Liver (tissue), 9 donors: ENCODE measurements around the gene CDC42BPB. TPM values are rescaled to one million over a fixed set of nuclear protein-coding genes. Genes with fewer than 3 reads are reported as not detected.

Experiments used
- DNase-seq: peaks from one replicate; pipeline ENCODE4 v3.0.0-alpha.2; 2017; ENCODE audit warnings: low spot score
- H3K27ac ChIP-seq, 2 donors: one replicate each; pipeline ENCODE4 v1.7.0; 2013; ENCODE audit warnings: inconsistent platforms in 2 of 2, low read length in 2 of 2, control low read depth in 1 of 2, low read depth in 1 of 2, mild to moderate bottlenecking in 1 of 2
- H3K27me3 ChIP-seq, 4 donors: one replicate each; pipeline versions ENCODE4 v1.6.1 to v1.7.0; 2013; ENCODE audit warnings: low read length in 3 of 4, inconsistent platforms in 1 of 4, mild to moderate bottlenecking in 1 of 4, moderate library complexity in 1 of 4; ENCODE audit not compliant: control insufficient read depth in 4 of 4, insufficient read depth in 4 of 4
- H3K36me3 ChIP-seq, 4 donors: one replicate each; pipeline versions ENCODE4 v1.6.1 to v1.7.0; 2013; ENCODE audit warnings: low read length in 3 of 4, mild to moderate bottlenecking in 3 of 4, low read depth in 1 of 4, moderate library complexity in 1 of 4; ENCODE audit not compliant: control insufficient read depth in 4 of 4, insufficient read depth in 3 of 4
- H3K4me1 ChIP-seq, 4 donors: one replicate each; pipeline versions ENCODE4 v1.6.1 to v1.7.0; 2013; ENCODE audit warnings: low read length in 3 of 4, mild to moderate bottlenecking in 3 of 4, moderate library complexity in 1 of 4; ENCODE audit not compliant: control insufficient read depth in 4 of 4, insufficient read depth in 4 of 4
- H3K4me3 ChIP-seq, 3 donors: one replicate each; pipeline versions ENCODE4 v1.6.1 to v1.7.0; 2013; ENCODE audit warnings: low read length in 3 of 3, control low read depth in 1 of 3, low read depth in 1 of 3, mild to moderate bottlenecking in 1 of 3
- H3K9ac ChIP-seq, 2 donors: one replicate each; pipeline ENCODE4 v1.7.0; 2013; ENCODE audit warnings: low read length in 2 of 2, mild to moderate bottlenecking in 2 of 2, moderate library complexity in 2 of 2, control low read depth in 1 of 2, low read depth in 1 of 2
- H3K9me3 ChIP-seq, 4 donors: one replicate each; pipeline versions ENCODE4 v1.6.1 to v1.7.0; 2013; ENCODE audit warnings: low read length in 3 of 4; ENCODE audit not compliant: control insufficient read depth in 4 of 4
- FOXA1 ChIP-seq: IDR thresholded peaks from 2 replicates; pipeline ENCODE4 v1.6.1; 2016; ENCODE audit warnings: antibody characterized with exemption
- FOXA2 ChIP-seq: IDR thresholded peaks from 2 replicates; pipeline ENCODE4 v1.6.1; 2016; ENCODE audit warnings: antibody characterized with exemption
- NR2F2 ChIP-seq: IDR thresholded peaks from 2 replicates; pipeline ENCODE4 v1.6.1; 2016; ENCODE audit warnings: antibody characterized with exemption
- RAD21 ChIP-seq, 2 donors: IDR thresholded peaks; 2 replicates each; pipeline ENCODE4 v1.6.1; 2016; ENCODE audit warnings: antibody characterized with exemption in 2 of 2, mild to moderate bottlenecking in 2 of 2
- RXRA ChIP-seq, 2 donors: IDR thresholded peaks; 2 replicates each; pipeline ENCODE4 v1.6.1; 2017 to 2018; ENCODE audit warnings: antibody characterized with exemption in 2 of 2, mild to moderate bottlenecking in 1 of 2
- SP1 ChIP-seq: IDR thresholded peaks from 2 replicates; pipeline ENCODE4 v1.6.1; 2018; ENCODE audit warnings: antibody characterized with exemption, mild to moderate bottlenecking
- TAF1 ChIP-seq: conservative IDR thresholded peaks from 2 replicates; pipeline ENCODE4 v1.6.1; 2016; ENCODE audit warnings: antibody characterized with exemption, mild to moderate bottlenecking
- YY1 ChIP-seq: IDR thresholded peaks from 2 replicates; pipeline ENCODE4 v1.6.1; 2016; ENCODE audit warnings: antibody characterized with exemption, mild to moderate bottlenecking
- WGBS: extraction: QIAGEN DNeasy Blood & Tissue Kit; methylation state at CpG from one replicate; pipeline ENCODE4 v1.1.7; 2013; 5-methylcytosine and 5-hydroxymethylcytosine counted together
- polyA plus RNA-seq, 2 donors: library from polyadenylated mRNA; stranded (reverse) in 1 of 2; unstranded in 1 of 2; fragments of 200-250 nt in 1 of 2; fragments of >200 nt in 1 of 2; fragmentation: Nextera tagmentation in 1 of 2; extraction: Ambion mirVana in 1 of 2; gene quantifications; one replicate each; pipeline versions ENCODE4 v1.2.1 to v1.2.3, GENCODE V29; 2013 to 2015
- total RNA-seq, 2 donors: library from RNA; depleted of rRNA; stranded (reverse); fragments of >200 nt; gene quantifications; one replicate each; pipeline ENCODE4 v1.2.3, GENCODE V29; 2014
- TF ChIP-seq, protein P1 (sequence below): fragments of 150-350 bp; IDR thresholded peaks from 2 replicates; pipeline ENCODE4 v1.5.1; 2017; ENCODE audit warnings: improper control_type of control experiment, low read depth, low read length; ENCODE audit not compliant: missing input control
- TF ChIP-seq, protein P2 (sequence below): IDR thresholded peaks from 2 replicates; pipeline ENCODE4 v1.6.1; 2016; ENCODE audit warnings: antibody characterized with exemption
- TF ChIP-seq, protein P3 (sequence below): IDR thresholded peaks from 2 replicates; pipeline ENCODE4 v1.6.1; 2016; ENCODE audit warnings: antibody characterized with exemption, mild to moderate bottlenecking
- TF ChIP-seq, protein P4 (sequence below): IDR thresholded peaks from 2 replicates; pipeline ENCODE4 v1.6.1; 2016; ENCODE audit warnings: antibody characterized with exemption
- donor health status: healthy.
- donor health status: healthy.
- donor health status: healthy.
- donor health status: healthy.
- donor health status: healthy.

Gene CDC42BPB
- total and polyA plus RNA-seq, 4 donors: 4.1 to 78.7 (median 29.7) TPM

DNA sequence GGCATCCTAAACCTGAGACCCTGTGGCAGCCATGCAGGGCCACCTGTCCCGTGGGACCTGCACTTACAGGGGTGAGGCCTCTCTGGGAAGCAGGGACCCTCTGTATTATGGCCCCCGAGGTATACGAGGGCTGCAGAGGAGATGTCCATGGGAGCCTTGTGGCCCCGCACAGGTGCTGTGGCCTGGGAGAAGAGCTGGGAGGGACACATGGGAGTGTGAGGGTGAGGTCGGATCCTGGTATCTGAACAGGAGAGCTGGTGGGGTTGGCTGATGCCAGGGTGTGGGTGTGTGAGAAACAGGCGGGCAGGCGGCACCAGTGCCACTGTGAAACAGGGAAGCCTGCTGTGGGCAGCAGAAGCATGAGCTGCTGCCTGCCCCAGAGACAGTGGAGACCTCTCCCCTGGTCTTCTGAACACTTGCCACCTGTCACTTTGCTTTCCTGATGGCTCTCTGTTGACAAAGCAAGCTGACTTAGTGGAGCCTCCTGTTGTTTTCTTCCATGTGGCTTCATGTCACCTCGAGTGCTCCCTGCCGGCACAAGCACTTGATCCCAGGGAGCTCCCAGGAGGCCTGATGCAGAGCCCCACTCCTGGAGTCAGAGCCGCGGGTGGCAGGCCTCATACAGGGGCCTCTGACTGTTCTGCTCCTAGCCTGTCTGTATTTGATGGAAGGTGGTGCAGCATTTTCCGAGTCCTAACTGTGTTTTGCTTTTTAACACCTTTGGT lies 154.7 kb downstream of the CDC42BPB start:
- H3K27me3 ChIP-seq: no peaks in the 10 kb centered on the region
- no peak for DNase-seq
- no peaks in the 10 kb centered on the region for H3K4me1 ChIP-seq
- H3K27ac ChIP-seq: no peak overlapping the region
- no peak overlapping the region for H3K9ac ChIP-seq
- 96% methylated on average over 12 of the region's 12 CpGs for WGBS
- H3K9me3 ChIP-seq: no peaks in the 10 kb centered on the region
- H3K4me3 ChIP-seq: no peak overlapping the region
- peaks cover 3 to 35% (median 6%) of the 10 kb centered on the region in 4 donors for H3K36me3 ChIP-seq
- TF ChIP-seq, protein P1, sequence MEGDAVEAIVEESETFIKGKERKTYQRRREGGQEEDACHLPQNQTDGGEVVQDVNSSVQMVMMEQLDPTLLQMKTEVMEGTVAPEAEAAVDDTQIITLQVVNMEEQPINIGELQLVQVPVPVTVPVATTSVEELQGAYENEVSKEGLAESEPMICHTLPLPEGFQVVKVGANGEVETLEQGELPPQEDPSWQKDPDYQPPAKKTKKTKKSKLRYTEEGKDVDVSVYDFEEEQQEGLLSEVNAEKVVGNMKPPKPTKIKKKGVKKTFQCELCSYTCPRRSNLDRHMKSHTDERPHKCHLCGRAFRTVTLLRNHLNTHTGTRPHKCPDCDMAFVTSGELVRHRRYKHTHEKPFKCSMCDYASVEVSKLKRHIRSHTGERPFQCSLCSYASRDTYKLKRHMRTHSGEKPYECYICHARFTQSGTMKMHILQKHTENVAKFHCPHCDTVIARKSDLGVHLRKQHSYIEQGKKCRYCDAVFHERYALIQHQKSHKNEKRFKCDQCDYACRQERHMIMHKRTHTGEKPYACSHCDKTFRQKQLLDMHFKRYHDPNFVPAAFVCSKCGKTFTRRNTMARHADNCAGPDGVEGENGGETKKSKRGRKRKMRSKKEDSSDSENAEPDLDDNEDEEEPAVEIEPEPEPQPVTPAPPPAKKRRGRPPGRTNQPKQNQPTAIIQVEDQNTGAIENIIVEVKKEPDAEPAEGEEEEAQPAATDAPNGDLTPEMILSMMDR: no peak
- TF ChIP-seq FOXA1: no peak
- TF ChIP-seq RXRA (IDR thresholded peaks at IDR 0.05): no peak
- no peak for TF ChIP-seq SP1
- no peak for TF ChIP-seq TAF1
- TF ChIP-seq YY1: no peak
- no peak for TF ChIP-seq RAD21 (IDR thresholded peaks at IDR 0.05)
- TF ChIP-seq, protein P2, sequence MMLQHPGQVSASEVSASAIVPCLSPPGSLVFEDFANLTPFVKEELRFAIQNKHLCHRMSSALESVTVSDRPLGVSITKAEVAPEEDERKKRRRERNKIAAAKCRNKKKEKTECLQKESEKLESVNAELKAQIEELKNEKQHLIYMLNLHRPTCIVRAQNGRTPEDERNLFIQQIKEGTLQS: no peak

DNA sequence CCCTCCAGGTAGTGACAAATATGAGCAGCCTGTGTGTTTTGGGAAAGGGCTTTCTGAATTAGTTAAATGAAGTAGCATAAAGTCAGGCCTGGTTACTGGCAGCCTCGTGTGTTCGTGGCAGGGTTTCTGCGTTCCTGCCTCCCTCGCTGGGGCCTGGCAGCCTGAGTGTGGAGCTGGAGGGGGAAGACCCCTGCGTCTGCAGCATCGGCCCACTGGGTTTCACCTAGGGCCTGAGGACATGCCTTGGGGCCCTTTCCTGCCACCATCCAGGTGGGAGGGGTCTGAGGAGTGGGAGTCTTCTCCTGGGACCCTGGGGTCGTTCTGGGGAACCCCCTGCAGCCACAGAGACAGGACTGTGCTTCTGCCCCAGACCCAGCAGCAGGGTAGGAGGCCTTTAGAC lies 155.3 kb downstream of the CDC42BPB start:
- Histone ChIP-seq H3K4me3 (no peak overlapping the region), H3K27ac (no peak overlapping the region), H3K4me1 (no peaks in the 10 kb centered on the region), H3K36me3 (peaks cover 3 to 35% (median 8%) of the 10 kb centered on the region in 4 donors), H3K9ac (no peak overlapping the region), H3K27me3 (no peaks in the 10 kb centered on the region), H3K9me3 (no peaks in the 10 kb centered on the region)
- no peak for DNase-seq
- WGBS: 92% methylated on average over 7 of the region's 7 CpGs
- TF ChIP-seq YY1: no peak
- no peak for TF ChIP-seq TAF1
- TF ChIP-seq, protein P3, sequence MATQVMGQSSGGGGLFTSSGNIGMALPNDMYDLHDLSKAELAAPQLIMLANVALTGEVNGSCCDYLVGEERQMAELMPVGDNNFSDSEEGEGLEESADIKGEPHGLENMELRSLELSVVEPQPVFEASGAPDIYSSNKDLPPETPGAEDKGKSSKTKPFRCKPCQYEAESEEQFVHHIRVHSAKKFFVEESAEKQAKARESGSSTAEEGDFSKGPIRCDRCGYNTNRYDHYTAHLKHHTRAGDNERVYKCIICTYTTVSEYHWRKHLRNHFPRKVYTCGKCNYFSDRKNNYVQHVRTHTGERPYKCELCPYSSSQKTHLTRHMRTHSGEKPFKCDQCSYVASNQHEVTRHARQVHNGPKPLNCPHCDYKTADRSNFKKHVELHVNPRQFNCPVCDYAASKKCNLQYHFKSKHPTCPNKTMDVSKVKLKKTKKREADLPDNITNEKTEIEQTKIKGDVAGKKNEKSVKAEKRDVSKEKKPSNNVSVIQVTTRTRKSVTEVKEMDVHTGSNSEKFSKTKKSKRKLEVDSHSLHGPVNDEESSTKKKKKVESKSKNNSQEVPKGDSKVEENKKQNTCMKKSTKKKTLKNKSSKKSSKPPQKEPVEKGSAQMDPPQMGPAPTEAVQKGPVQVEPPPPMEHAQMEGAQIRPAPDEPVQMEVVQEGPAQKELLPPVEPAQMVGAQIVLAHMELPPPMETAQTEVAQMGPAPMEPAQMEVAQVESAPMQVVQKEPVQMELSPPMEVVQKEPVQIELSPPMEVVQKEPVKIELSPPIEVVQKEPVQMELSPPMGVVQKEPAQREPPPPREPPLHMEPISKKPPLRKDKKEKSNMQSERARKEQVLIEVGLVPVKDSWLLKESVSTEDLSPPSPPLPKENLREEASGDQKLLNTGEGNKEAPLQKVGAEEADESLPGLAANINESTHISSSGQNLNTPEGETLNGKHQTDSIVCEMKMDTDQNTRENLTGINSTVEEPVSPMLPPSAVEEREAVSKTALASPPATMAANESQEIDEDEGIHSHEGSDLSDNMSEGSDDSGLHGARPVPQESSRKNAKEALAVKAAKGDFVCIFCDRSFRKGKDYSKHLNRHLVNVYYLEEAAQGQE: no peak

DNA sequence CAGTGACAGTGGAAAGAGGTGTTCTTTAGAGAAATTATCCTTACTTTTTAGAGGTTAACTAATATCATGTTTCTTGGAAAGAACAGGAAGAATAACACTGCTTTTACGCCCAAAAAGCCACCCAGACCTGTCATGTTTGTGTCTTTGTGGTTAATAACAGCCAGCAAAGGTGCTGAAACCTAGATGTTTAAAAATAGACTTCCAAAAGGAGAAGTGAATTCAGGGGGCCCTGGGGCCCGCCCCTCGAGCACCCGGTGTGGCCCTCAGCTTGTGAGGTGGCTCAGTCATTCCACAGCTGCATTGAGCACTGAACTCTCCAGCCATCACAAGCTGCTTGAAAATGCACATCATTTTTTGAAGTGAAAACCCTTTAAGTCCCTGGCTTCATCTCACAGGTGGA lies 155.7 kb downstream of the CDC42BPB start:
- 86% methylated on average over 4 of the region's 4 CpGs for WGBS
- no peak for DNase-seq
- no peaks in the 10 kb centered on the region for H3K9me3 ChIP-seq
- H3K4me1 ChIP-seq: no peaks in the 10 kb centered on the region
- H3K27ac ChIP-seq: no peak overlapping the region
- no peaks in the 10 kb centered on the region for H3K27me3 ChIP-seq
- no peak overlapping the region for H3K4me3 ChIP-seq
- H3K36me3 ChIP-seq: peaks cover 0 to 31% (median 8%) of the 10 kb centered on the region in 4 donors
- H3K9ac ChIP-seq: no peak overlapping the region
- TF ChIP-seq, protein P4, sequence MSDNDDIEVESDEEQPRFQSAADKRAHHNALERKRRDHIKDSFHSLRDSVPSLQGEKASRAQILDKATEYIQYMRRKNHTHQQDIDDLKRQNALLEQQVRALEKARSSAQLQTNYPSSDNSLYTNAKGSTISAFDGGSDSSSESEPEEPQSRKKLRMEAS: no peak
- TF ChIP-seq, protein P3: no peak
- TF ChIP-seq, protein P2: no peak
- no peak for TF ChIP-seq FOXA1
- TF ChIP-seq NR2F2: no peak
- no peak for TF ChIP-seq FOXA2
